ENCODE data around the gene GREM1.

GRCh38 chr15:32729700-32730395 lies 12.0 kb downstream of the GREM1 start:
- TF ChIP-seq CTCF (IDR thresholded peaks at IDR 0.05 in 4 of 5, conservative IDR thresholded peaks at IDR 0.05 in 1 of 5) (no peak), POLR2A (IDR thresholded peaks at IDR 0.05) (no peak)
